Raji (cell line): Measurements from ENCODE around the gene ZNF740.

Source experiments
- POLR2A ChIP-seq: IDR thresholded peaks from 2 replicates; pipeline ENCODE4 v1.6.1; 2011; ENCODE audit warnings: low read depth, low read length, control low read depth; ENCODE audit not compliant: insufficient read depth

The ZNF740 gene

GRCh38 chr12:53224897-53225634, 44.5 kb downstream of the ZNF740 start:
- TF ChIP-seq POLR2A, result no peak

- no peak for TF ChIP-seq POLR2A
Measured at GRCh38 chr12:53225635-53226424, 45.3 kb downstream of the ZNF740 start.

GRCh38 chr12:53226815-53227214, 46.3 kb downstream of the ZNF740 start:
- no peak for TF ChIP-seq POLR2A

DNA sequence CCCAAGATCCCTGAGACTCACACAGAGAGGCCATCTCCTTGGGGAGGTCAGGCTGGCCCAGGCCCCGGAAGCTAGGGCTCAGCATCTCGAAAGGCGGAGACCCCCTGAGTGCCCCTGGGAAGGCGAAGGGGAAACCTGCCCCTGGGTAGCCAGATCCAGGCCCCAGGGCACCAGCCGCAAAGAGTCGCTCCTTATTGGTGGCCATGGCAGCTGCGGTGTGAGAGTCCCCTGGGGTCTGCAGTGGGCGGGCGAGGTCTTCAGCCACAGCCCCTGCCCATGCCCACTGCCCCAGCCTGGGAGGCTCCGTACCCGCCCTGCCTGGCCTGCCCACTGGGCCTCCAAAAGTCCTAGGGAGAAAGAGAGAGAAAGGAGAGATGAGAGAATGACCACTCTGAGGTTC, 46.8 kb downstream of the ZNF740 start:
- no peak for TF ChIP-seq POLR2A

DNA sequence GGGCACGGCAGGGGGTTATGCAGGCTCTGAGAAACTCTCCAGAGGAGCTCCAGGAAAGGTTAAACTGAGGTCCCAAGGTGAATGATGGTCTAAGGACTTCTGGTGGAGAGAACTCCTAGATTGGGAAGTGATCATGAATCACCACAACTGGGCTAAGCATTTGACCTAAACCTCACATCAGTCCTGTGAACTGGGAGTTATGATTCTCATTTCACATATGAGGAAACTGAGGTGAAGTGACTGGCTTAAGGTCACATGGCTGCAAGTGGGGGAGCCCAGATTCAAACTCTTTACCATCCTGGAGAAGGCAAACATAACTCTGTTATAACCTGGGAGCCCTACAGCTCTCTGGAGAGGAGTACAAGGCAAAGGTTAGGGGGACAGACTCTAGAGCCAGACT, 47.3 kb downstream of the ZNF740 start:
- no peak for TF ChIP-seq POLR2A

DNA sequence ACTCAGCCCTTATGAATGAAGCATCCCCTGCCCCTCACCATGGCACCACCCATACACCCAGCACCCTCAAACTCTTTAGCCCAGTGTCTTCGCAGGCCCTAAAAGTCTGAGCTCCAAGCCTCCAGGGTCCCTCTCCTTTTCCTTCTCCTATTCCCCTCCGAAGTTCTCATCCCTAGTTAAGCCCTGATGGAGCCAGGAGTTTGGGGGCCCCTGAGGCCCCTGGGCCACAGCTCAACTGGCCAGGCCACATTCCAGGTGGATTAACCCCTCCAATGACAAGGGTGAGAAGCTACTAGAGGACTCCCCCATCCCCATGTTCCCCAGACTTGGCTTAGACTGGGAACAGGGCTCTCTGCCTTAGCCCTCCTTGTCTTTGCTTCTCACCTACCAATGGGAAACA, 48.9 kb downstream of the ZNF740 start:
- no peak for TF ChIP-seq POLR2A

- no peak for TF ChIP-seq POLR2A
Measured at GRCh38 chr12:53230108-53230845, 49.8 kb downstream of the ZNF740 start.

GRCh38 chr12:53231671-53231920, 51.1 kb downstream of the ZNF740 start:
- TF ChIP-seq POLR2A, result no peak

DNA sequence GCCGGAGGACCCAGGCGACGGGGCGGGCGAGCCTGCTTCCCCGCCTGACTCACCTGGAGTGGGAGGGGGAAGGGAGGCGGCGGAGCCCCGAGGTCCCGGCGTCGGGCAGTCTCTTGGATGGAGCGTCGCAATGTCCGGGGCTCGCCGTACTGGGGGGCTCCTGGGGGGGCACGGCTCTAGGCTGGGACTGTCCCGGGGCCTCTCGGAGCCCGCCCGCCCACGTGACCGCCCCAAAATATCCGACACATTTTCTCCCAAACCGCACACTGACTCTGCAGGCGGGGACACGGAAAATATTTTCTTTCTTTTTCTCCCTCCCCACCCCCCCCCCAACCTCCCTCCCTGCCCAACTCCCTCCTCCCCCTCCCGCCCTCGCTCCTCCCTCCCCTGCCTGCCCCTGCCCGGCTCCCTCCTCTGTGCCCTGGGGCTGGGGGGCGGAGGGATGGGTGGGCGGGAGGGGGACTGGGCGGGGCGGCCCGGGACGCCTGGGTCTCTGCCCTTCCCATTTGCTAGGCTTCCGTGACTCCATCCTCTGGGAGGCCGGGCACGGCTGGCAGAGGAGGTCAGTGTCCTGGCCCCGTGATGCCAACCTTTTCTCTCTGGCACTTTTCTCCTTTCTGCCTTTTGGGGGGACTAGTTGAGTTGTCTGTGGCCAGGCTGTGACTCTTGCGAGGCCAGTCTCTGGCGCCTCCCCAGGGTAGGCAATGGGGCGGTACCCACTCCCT, 51.6 kb downstream of the ZNF740 start, which contains the start of gene RARG:
Gene RARG (minus strand): TSS at position 289 of the 725 bp plus-strand sequence. CDS start 4,664 bp downstream, outside the sequence.
- TF ChIP-seq POLR2A, result 0 out of 2 replicates have a peak, but pooled peaks have one; percentile 16

DNA sequence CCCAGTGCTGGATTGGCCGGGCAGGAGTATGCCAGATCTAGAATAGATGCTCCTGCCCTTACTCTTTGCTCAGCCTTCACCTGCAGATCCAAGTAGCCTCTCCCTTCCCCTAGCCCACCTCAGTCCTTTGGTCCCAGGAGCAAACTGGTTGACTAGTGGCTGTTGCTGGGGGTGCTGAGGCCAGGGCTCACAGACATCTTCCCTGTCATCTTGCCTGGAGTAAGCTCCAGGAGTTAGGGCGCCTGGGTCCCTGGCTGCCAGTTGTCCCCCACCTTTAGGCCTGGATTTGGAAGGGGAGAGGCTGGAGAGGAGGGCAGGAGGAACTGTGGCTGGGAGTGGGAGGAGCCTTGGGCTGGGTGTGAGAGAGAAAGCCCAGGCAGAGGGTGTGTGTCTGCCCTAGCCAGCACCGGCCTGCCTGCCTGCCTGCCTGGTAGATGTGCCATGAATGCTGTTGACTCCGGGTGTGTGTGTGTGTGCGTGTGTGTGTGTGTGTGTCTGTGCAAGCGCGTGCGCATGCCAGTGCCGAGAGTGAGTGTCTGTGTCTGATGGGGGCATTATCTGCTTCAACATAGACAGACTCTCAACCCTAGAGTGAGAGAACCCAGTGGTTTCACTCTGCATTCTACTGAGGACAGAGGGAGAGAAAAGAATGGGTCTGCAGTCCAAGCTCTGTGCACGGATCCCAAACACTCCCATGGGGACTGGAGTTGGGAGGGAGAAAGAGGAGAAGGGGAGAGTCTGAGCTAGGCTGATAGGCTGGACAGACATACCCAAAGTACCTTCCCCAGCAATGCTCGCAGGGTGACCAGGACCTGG, 52.3 kb downstream of the ZNF740 start:
- TF ChIP-seq POLR2A, result no peak

- TF ChIP-seq POLR2A, result no peak
Measured at GRCh38 chr12:53233671-53234121, 53.2 kb downstream of the ZNF740 start.

- TF ChIP-seq POLR2A, result no peak
Measured at GRCh38 chr12:53234271-53234914, 53.9 kb downstream of the ZNF740 start.

DNA sequence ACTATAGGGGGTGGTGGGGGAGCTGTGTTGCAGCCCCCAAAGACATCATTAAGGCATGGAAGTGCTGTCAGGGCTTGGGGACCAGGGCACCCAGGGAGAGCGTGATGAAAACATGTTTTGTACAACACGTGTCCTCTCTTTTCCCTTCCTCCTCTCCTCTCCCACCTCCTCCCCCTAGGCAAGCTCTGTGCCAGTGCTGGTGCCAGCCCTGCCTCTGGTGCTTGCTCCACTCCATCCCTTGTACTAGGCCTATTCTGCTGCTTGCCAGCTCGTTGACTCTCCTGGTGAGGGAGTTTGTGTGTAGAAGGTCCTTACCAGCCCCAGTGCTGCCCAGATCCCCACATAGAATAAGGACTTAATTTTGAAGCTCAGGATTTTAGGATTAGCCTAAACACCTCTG, 54.6 kb downstream of the ZNF740 start:
- TF ChIP-seq POLR2A, result no peak

- TF ChIP-seq POLR2A, result no peak
Measured at GRCh38 chr12:53235742-53236442, 55.4 kb downstream of the ZNF740 start.
